Effector CD8-positive, alpha-beta T cell (primary cell): ENCODE data around the gene FAIM.
"Not testable (repeated sequence)": the region's sequence is repeated elsewhere in the genome, so short reads cannot be mapped to it uniquely, and the experiment has no call there.

Experiments used
- DNase-seq: peaks from one replicate; lab custom pipeline; 2025; lab: John Stamatoyannopoulos, UW

The FAIM gene

DNA sequence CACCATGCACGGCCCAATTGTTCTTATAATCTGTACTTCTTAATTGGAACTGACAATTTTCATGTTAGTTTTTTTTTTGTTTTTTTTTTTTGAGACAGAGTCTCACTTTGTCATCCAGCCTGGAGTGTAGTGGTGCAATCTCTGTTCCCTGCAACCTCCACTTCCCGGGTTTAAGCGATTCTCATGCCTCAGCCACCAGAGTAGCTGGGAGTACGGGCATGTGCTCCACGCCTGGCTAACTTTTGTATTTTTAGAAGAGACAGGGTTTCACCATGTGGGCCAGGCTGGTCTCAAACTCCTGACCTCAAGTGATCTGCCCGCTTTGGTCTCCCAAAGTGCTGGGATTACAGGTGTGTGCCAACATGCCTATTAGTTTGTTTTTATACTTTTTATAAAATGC, 72.4 kb downstream of the FAIM start:
- not testable (repeated sequence) for DNase-seq

DNA sequence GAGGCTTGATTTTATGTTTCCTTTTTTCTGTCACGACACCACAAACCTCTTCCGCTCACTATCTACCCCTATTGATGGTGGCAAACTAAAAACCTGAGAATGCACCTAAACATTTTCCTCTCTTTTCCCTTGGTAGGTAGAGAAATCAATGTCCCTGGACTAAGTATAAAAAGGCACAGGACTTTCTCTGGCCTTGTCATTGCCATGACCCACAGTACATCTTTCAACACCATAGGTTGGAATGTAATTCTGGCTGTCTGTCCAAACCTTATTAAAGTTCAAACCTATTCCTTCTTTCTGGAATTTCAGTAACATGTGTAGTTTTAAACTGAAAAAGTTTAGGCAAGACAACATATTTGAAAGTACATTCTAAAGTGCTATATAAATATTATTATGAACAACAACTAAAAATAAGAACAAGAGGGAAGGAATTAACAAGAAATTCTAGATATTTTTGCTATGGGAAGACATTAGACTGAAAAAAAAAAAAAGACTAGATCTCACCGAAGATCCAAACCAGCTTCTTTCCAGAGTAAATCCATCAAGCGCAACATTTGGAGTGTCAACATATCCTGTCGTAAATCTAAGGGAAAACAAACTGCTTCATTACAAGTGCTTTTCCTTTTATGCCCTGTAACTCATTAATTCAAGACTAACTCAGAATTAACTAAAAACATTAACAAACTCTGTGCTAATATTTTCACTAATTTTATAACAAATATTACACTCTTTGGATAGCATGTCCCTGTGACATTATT, 73.1 kb downstream of the FAIM start:
- DNase-seq = no peak

DNA sequence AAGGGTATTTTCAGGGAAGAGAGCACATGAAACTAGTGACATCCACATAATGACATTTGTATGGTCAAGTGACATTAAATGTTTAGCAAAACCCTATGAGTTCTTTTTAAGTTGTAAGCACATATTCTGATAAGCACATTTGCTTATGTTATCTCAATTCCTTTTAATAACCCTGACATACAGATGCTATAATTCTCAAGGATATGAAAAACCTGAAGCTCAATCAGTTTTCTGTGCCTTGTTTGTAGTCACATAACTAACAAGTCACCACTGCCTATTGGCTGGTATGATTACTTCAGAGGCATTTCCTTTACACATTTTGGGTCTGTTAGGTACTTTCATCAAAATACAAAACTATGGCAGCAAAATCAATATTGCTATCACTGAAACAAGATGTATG, 74.1 kb downstream of the FAIM start:
- DNase-seq = no peak
